Umbilical cord (tissue), 2 donors: Measurements from ENCODE around the gene LRRC8B. TPM values are rescaled to one million over a fixed set of nuclear protein-coding genes. Genes with fewer than 3 reads are reported as not detected.
"Not testable (repeated sequence)": the region's sequence is repeated elsewhere in the genome, so short reads cannot be mapped to it uniquely, and the experiment has no call there.

Source experiments
- DNase-seq: peaks from one replicate; pipeline ENCODE4 v3.0.0-alpha.2; 2015; ENCODE audit warnings: low spot score
- total RNA-seq: library from RNA; depleted of rRNA; stranded (reverse); fragments of >200 nt; gene quantifications from one replicate; pipeline ENCODE4 v1.2.3, GENCODE V29; 2014; ENCODE audit warnings: low replicate concordance; ENCODE audit not compliant: insufficient read depth

The LRRC8B gene
- total RNA-seq, 1 donor from 2014 or later: 6.7 TPM

- DNase-seq: no peak
Measured at GRCh38 chr1:89582571-89582970, 57.9 kb downstream of the LRRC8B start.

GRCh38 chr1:89584211-89584610 lies 59.6 kb downstream of the LRRC8B start:
- DNase-seq: no peak

- no peak for DNase-seq
Measured at GRCh38 chr1:89584781-89585180, 60.2 kb downstream of the LRRC8B start.

- no peak for DNase-seq
Measured at GRCh38 chr1:89587729-89588161, 63.1 kb downstream of the LRRC8B start.

- no peak for DNase-seq
Measured at GRCh38 chr1:89588480-89588879, 63.9 kb downstream of the LRRC8B start.

GRCh38 chr1:89589515-89589914 lies 64.9 kb downstream of the LRRC8B start:
- DNase-seq: no peak

GRCh38 chr1:89590341-89591080 lies 65.9 kb downstream of the LRRC8B start:
- DNase-seq: no peak

- not testable (repeated sequence) for DNase-seq
Measured at GRCh38 chr1:89592861-89593302, 68.3 kb downstream of the LRRC8B start.

- no peak for DNase-seq
Measured at GRCh38 chr1:89594096-89594740, 69.6 kb downstream of the LRRC8B start.

- no peak for DNase-seq
Measured at GRCh38 chr1:89596698-89597097, 72.1 kb downstream of the LRRC8B start.

- DNase-seq: peak; percentile 51
Measured at GRCh38 chr1:89598450-89599331, 74.1 kb downstream of the LRRC8B start.

- no peak for DNase-seq
Measured at GRCh38 chr1:89599332-89599630, 74.7 kb downstream of the LRRC8B start.

GRCh38 chr1:89600451-89601224 lies 76.0 kb downstream of the LRRC8B start:
- no peak for DNase-seq

- DNase-seq: no peak
Measured at GRCh38 chr1:89602871-89603404, 78.3 kb downstream of the LRRC8B start.

GRCh38 chr1:89603651-89604413 lies 79.2 kb downstream of the LRRC8B start:
- DNase-seq: no peak

- no peak for DNase-seq
Measured at GRCh38 chr1:89604414-89604735, 79.7 kb downstream of the LRRC8B start.

- no peak for DNase-seq
Measured at GRCh38 chr1:89605692-89606091, 81.1 kb downstream of the LRRC8B start.

GRCh38 chr1:89606227-89606980 lies 81.8 kb downstream of the LRRC8B start:
- no peak for DNase-seq

GRCh38 chr1:89607156-89607555 lies 82.5 kb downstream of the LRRC8B start:
- DNase-seq: no peak
